NCI-H2227 (cell line): ENCODE results near the gene SPACA6.

Experiments
- DNase-seq: peaks from one replicate; lab custom pipeline; 2025; ENCODE audit not compliant: unreplicated experiment; lab: John Stamatoyannopoulos, UW

Gene SPACA6

DNA sequence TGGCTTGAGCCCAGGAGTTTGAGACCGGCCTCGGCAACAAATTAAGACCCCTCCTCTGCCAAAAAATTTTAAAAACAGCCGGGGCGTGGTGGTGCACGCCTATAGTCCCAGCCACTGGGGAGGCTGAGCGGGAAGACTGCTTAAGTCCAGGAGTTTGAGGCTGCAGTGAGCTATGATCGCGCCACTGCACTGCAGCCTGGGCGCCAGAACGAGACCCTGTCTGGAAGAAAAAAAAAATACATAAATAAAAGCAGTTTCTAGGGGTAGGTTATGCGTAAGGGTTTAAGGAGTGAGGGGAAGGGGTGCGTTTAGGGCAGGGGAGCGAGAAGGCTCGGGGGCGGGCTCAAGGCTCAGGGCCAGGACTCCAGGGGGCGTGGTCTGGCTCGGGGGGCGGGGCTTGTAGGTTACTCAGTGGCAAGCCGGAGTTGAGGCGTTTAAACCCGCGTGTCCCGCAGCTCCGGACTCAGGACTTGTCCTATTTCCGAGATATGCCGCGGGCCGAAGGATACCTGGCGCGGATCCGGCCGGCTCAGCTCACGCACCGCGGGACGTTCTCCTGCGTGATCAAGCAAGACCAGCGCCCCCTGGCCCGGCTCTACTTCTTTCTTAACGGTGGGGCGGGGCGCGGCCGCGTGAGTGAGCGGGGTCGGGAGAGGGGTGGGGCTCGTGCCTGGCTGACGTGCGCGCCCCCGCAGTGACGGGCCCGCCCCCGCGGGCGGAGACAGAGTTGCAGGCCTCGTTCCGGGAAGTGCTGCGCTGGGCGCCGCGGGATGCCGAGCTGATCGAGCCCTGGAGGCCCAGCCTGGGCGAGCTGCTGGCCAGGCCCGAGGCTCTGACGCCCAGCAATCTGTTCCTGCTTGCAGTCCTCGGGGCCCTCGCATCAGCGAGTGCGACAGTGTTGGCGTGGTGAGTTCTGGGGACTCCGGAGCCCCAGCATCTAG is 10.7 kb downstream of the SPACA6 start:
- peak; percentile 92 for DNase-seq

GRCh38 chr19:51704626-51705025 is 11.5 kb downstream of the SPACA6 start:
- DNase-seq, result no peak

GRCh38 chr19:51706296-51706695 is 13.2 kb downstream of the SPACA6 start:
- no peak for DNase-seq

- no peak for DNase-seq
Observed at GRCh38 chr19:51706885-51707284, 13.8 kb downstream of the SPACA6 start.

DNA sequence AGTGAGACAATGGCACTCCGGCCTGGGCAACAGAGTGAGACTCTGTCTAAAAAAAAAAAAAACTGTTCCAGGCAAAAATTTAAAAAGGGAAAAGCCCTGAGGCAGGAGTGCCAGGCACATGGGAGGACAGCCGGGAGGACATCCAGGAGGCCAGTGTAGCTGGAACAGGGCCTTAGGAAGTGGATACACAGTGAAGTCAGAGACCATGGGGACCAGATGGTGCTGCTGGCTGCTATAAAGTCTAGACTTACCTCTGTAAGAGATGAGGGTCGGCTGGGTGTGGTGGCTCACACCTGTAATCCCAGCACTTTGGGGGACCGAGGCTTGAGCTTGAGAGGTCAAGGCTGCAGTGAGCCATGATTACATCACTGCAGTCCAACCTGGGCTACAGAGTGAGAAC is 15.7 kb downstream of the SPACA6 start:
- no peak for DNase-seq

DNA sequence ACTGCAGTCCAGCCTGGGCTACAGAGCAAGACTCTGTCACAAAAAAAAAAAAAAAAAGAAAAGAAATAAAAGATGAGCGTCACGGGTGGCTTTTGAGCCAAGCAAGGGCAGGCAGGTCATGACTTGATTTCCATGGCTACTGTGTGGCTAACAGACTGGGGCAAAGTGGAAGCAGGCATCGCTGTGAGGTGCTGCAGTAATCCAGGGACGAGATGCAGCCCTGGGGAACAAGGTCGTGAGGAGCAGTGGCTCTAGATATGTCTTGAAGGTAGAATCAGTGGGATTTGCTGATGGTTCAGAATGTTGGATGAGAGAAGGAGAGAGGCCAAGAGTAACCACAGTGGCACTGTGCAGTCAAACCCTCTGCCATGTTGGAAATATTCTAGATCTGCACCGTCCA is 16.4 kb downstream of the SPACA6 start:
- no peak for DNase-seq

- no peak for DNase-seq
Observed at GRCh38 chr19:51710163-51710562, 17.0 kb downstream of the SPACA6 start.

DNA sequence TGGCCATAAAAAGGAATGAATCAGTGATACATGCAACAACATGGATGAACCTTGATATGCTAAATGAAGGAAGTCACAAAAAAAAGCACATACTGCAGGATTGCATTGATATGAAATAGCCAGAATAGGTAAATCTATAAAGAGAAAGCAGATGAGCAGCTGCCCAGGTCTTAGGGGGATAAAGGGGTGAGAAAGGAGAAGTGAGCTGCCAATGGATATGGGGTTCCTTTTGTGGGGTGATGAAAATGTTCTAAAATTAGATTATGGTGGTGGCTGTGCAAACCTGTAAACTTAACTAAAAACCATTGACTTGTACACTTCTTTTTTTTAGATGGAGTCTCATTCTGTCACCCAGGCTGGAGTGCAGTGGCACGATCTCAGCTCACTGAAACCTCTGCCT is 18.6 kb downstream of the SPACA6 start:
- DNase-seq, result no peak

GRCh38 chr19:51712461-51713081 is 19.4 kb downstream of the SPACA6 start:
- no peak for DNase-seq

DNA sequence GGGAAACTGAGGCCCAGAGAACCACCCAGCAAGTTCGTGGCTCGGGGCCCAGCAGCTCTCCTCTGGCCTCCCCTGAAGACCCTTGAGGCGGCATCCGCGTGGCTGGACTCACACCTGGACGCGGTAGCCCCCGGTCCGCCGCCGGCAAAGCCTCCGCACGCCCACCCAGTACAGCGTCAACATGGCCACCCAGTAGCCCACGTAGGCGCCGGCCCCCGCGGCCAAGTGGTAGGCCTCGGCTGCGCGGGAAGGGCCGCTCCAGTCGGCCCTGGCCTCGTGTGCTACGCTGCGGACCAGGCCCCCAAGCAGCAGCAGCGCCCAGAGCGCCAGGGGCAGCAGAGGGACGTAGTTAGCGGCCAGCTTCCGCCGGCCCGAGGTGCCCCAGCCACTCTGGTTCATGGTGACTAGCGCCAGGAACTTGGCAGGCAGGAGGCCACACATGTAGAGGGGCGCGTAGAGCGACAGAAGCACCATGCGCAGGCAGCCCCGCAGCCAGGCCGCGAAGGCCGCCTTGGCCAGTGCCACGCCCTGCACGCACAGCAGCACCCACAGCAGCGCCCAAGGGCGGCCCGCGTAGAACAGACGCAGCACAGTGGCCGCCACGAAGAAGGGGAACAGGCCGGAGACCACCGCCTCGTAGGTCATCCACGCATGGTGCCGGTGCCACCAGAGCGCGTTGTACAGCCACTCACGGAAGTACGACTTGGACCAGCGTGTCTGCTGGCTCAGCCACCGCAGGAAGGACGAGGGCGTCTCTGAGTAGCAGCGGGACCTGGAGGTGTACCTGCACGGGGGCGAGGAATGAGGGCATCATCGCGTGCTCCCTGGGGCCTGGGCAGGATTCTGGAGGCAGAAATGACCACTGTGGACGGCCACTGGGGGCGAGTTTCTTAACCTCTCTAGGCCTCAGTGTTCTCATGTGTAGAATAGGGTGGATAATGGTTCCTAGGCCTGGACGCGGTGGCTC is 20.5 kb downstream of the SPACA6 start:
- no peak for DNase-seq

- no peak for DNase-seq
Observed at GRCh38 chr19:51714848-51715247, 21.7 kb downstream of the SPACA6 start.

- DNase-seq, result no peak
Observed at GRCh38 chr19:51715850-51716249, 22.7 kb downstream of the SPACA6 start.

DNA sequence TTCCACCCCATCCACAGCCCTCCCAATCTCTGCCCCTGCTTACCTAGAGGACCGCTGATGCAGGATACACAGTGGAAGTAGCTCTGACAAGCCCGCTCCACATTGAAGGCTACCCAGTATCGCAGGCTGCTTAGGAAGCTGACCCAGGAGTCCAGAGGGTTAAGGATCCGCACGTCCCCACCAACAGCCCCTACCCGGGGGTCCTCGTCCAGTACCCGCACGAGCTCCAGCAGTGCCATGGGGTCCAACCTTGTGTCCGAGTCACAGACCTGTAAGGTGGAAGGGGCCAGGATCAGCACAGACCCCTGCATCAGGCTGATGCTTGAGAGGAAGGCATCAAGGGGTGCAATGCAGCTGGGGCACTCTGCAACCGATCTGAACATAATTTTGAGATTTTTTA is 23.8 kb downstream of the SPACA6 start:
- DNase-seq, result no peak

- DNase-seq, result no peak
Observed at GRCh38 chr19:51719251-51719988, 26.3 kb downstream of the SPACA6 start.

DNA sequence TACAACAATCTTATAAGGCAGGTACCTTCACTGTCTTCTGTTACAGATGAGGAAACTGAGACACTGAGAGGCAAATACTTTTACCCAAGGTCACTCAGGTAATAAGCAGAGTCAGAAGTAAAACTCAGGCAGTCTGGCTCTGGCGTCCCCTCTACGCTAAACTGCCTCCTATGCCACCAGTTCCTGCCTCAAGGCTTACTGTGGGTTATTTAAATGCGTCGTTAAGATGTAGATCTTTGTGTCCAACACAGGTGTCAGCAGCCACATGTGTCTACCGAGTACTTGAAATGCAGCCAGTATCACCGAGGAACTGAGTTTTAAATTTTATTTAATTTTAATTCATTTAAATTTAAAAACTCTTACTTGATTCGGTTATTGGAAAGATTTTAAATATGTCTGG is 28.8 kb downstream of the SPACA6 start:
- no peak for DNase-seq

GRCh38 chr19:51722492-51722891 is 29.4 kb downstream of the SPACA6 start:
- no peak for DNase-seq

DNA sequence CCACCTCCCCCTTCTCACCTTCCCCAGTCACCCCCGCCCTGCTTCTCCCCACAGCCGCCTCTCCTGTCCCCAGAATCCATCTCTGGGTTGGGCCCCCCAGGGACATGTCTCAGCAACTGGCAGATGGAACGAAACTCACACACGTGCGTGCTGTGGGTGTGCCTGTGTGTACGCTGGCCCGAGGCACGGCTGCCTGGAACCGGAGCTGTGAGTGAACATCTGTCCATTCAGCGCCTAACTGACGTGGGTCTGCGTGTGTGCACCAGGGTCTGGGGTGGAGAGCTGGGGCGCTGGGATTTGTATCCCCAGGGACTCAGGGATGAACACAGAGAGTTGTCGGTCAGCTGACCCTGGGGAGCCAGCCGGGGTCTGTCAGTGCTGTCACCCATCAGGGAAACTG is 31.4 kb downstream of the SPACA6 start:
- no peak for DNase-seq

GRCh38 chr19:51726049-51726448 is 32.9 kb downstream of the SPACA6 start:
- no peak for DNase-seq

- no peak for DNase-seq
Observed at GRCh38 chr19:51727349-51727880, 34.3 kb downstream of the SPACA6 start.

DNA sequence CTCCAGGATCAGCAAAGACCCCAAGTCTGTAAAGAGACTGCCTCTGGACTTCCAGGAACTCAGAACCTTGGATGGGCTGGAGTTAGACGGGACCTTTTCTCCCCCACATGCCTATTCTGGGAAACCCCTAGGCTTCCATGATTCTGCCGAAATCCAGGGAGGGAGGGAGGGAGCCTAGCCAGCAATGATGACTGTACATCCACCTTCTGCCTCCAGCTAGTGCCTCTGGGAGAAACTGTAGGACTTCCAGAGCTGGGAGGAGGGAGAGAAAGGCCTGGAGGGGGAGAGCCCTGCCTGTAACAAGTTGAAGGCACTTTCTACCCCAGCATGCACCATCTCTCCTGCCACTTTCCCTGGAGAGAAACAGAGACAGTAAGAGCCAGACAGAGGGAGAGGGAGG is 36.7 kb downstream of the SPACA6 start:
- no peak for DNase-seq
